GM21619 (cell line): Measurements from ENCODE around the gene ANKRD33B.
A peak's percentile ranks its signal among the peaks of the same experiment; 100 is the strongest.

Experiments used
- ATAC-seq: cut with Tn5 transposase; IDR thresholded peaks from one replicate; pipeline ENCODE4 v1.9.1; 2021; ENCODE audit not compliant: unreplicated experiment

ANKRD33B gene

DNA sequence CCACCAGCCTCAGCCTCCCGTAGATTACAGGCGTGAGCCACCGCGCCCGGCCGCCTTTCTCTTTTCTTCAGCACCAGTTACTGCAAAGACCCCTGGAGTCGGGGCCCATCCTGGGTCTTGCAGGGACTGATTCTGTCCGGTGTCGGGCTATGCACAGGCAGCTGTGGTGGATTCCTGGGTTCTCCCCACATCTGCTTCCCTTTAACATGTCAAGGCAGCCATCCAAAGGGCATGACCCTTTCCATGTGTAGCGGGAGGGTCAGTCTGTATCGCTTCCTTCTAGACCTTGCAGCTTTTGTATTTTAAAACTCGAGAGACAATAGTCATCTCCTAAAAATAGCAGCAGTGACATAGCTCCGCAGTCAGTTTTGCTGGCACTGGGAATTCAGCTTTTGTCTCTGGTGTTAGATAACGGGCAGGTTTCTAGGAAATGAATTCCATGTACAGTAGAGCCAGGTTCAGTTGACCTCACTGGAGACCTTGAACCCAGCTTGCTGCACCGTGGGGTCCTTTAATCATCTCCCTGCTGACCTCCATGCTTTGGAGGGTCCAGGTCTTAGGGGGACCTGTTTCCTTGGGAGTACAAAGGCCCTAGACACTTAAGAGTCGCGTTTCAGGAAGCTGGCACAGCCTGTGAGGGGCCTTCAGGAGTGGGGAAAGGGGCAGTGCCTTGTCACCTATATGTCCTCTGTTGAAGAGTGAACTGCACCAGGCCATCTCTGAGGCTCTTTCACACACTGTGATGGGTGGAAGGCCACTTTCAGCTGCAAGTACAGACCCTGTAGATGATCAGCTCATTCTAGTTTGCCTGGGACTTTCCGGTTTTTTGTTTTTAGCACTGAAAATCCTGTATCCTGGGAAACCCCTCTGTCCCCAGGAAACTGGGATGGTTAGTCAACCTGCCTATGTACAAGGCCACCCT lies 13.8 kb downstream of the ANKRD33B start:
- peak; percentile 55 for ATAC-seq

DNA sequence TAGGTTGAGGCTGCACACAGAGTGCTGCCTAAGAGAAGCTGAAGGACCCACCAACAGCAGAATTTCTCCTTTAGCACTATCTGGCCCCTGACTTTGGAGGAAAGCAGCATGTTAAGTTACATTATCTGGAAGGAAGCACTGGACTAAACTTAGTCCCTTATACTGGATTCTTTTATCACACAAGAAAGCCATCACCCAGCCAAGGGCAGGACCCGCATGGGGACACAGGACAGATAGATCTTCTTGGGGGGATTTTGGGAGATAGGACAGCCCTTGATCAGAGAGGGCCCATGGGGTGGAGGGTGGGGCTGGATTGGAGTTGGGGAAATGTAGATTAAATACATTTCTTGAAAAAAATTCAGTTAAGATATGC lies 14.4 kb downstream of the ANKRD33B start:
- no peak for ATAC-seq

DNA sequence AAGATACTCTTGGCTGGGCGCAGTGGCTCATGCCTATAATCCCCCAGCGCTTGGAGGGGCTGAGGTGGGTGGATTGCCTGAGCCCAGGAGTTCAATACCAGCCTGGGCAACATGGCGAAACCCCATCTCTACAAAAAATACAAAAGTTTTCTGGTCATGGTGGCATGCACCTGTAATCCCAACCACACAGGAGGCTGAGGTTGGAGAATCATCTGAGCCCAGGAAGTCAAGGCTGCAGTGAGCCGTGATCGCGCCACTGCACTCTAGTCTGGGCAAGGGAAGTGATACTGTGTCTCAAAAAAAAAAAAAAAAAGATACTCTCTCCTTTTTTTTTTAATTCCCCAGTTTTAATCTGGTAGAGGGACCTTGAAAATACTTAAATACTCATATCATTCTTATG lies 15.0 kb downstream of the ANKRD33B start:
- peak; percentile 51 for ATAC-seq

DNA sequence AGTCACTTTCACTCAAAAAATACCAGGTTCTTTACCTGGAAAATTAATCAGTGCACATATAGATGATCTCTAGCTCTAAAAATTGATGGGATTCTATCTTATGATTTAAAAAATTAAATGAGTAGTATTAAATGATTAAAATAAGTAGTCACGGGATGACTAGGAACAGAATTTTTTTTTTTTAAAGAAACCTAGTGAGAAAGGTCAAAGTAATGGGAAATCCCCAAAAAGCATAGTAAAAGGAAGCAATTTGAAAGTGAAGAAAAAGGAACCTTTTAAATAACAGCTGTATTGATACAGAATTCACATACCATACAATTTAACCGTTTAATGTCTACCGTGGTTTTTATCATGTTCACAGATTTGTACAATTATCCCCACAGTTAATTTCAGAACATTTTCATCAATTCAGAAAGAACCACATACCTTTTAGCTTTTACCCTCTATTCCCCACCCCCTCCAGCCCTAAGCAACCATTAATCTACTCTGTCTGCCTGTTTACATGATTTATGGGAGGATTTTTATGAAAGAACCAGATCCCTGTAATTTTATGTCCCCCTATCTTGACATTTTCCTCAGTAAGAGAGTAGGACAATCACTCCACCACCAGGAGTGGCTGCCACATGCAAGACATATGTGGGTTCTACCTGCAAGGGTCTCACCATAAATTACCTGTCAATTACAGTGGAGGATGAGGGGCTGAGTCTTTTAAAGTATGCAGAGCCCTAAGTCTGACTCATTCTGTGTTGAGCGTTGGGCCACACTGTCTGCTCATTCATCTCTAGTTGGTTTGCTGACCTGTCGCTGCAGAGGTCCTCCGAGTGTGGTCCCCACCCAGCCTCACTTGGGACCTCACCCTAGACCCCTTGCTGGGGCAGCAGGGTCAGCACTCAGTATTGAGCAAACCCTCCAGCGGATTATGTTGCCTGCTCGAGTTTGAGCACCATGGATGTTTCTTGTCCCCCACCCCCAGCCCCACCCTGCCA lies 16.0 kb downstream of the ANKRD33B start:
- ATAC-seq: peak; percentile 24

DNA sequence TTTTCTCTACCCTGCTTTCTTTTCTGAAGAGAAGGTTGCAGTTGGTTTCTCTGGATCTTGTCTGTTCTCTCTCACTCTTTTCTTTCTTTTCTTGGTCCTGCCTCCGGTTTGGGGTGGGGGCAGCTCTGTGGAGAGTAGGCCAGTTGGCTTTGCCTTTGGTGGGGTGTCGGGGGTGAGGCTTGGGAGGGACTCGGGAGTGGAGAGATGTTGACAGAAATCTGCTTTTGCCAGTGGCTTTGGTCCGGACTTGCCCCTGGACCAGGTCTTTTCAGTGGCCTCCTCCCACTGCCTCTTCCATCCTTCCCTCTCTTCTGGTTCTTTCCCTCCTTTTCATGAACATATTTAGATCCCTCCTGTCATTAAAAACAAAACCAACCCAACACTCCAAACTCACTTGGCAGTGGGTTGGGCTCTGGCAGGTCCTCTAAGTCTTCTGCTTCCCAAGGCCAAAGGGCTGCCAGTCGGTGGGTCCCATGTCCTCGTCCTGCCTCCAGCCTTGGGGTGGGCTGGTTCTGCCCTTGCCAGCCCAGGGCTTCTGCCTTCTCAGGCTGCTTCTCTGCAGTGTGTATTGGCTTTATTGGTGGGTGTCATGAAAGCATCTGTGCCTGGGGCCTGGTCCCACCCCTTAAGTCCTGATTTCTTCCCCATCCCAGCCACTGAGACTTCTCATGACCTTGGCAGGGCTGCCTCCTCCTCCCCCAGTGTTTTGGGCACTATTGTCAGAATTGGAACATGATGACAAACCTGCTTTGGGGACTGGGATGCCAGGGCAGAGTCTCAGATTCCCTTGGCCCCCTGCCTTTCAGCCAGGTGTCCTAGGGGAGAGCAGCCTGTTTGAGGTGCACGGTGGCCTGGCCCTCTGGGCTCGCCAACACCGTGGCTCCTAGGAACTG lies 16.9 kb downstream of the ANKRD33B start:
- ATAC-seq: no peak

DNA sequence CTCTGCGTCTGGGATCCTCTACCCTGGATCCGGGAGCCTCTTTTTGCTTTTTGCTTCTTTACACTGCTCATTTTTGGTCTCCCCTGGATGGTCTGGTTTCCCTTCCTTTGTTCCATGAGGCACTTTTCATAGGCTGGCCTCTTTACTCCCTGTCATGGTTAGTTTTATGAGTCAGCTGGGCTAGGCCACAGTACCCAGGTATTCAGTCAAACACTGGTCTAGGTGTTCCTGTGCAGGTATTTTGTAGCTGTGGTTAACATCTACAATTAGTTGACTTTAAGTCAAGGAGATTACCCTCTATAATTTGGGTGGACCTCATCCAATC lies 17.5 kb downstream of the ANKRD33B start:
- ATAC-seq: no peak

DNA sequence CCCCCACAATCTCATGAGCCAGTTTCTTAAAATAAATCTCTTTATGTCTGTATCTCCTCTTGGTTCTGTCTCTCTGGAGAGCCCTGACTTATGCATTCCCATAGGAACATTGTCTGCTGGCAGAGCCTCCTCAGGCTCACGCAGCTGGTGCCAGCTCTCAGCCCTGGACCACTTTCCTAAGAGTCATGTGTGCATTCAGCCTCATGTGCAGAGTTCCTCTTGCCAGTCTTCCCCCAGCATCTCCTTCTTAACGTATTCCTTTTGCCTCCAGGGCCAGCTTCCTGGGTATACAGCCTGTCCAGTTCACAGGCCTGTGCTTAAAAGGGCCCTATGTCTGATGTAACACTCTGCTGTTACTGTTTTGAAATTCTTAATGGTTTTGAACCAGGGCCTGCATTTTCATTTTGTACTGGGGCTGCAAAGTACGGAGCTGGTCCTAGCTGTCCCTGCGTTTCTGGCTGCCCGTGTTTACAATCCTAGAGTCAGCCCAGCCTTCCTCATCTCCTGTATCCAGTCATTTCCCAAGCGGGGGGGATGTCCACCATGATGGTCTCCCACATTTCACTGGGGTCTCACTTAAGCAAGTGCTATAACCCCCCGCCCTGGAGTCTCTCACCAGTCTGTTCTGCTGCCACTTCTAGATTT lies 18.1 kb downstream of the ANKRD33B start:
- no peak for ATAC-seq

DNA sequence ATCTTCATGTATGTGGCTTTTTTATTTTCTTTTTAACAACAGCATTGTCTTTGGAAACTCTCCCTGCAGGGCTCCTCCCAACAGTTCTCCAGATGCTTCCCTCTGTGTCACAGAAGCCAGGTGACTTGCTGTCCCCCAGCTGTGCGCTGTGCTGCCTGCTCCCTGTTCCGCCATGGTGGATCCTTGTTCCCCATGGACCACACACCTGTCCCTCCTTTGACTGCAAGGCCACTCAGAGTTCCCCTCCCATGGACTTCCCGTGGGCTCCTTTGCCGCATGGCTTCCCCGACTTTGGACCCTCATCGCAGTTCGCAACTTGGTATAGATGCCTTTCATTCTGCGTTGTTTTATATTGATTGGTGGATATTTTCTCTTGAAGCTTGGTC lies 18.6 kb downstream of the ANKRD33B start:
- ATAC-seq: no peak

DNA sequence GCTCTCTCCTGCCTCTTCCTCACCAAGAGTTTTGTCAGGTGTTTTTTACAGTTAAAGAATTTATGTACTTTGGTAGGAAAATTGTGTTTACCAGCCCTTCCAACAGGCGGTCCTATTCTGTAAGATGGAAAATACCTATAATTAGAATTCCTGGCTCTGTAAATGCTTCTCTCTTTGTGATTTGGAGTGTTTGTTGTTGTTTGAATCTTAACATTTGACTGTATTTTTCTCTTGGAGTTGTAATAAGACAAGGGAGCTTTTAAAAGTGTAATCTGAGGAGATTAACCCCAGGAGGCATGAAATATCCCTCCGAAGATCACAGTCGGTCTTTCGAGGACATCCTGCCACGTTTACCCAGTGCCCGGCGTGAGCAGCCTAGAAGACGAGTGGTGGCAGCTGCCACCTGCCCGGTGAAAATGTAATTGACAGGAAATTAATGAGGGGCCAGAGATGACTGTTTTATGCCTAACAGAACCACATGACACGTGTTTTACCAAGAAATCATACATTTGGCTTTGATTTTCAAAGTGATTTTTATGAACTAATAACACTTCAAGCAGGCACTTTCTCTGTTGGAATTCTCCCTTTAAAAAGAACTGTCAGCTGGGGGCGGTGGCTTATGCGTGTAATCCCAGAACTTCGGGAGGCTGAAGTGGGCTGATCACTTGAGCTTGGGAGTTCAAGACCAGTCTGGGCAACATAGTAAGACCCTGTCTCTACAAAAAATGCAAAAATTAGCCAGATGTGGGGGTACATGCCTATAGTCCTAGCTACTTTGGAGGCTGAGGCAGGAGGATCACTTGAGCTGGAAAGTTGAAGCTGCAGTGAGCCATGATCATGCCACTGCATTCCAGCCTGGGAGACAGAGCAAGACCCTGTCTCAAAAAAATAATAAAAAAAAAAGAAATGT lies 20.0 kb downstream of the ANKRD33B start:
- no peak for ATAC-seq

DNA sequence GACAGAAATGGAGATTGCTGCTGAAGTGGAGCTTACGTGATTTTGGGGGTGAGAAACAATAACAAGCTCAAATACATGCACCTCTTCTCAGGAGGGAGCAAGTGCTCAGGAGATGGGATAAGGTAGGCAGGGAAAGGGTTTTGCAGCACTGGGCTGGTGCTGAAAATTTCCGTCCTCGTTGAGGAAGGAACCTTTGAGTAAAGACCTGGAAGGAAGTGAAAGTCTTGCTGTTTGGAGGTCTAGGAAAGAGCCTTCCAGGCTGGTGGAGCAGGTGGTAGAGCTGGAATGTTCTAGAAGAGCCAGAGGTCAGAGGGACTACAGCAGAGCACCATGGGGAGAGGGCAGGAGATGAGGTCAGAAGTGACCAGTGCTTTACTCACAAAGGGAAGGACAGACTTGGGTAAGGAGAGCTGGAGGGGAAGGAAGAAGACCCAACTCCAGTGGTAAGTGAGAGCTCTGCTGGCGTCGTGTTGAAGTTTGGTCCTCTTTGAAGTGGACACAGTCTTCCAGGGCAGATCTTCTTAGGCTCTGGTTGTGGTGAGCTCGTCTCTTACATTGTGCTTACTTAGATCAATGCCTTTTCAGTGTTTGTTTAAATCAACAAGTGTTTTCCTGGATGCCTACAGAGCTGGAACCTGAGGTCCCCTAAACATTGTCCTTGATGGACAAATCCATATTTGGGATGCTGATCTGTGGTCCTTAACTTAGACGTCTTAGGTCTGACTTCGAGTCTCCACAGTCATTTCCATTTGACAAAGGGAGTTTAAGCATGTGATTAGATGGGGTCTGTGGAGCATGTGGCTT lies 21.0 kb downstream of the ANKRD33B start:
- no peak for ATAC-seq

DNA sequence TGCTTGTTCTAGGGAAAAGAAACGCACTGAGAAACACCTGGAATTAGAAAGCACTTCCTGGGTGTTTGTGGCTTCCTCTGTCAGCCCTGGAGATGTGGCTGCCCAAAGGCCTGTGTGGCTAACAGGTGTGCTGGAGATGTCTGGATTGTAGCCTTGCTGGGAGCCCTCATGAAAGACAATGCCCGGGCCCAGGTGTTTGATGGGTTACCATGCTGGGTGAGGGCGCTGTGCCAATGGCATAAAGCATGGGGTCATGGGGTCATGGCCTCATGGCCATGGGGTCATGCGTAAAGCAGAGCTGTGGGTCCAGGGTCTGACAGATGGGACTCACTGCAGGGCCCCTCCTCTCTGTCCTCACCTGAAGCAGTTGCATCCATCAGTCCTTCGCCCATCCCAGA lies 21.6 kb downstream of the ANKRD33B start:
- no peak for ATAC-seq

DNA sequence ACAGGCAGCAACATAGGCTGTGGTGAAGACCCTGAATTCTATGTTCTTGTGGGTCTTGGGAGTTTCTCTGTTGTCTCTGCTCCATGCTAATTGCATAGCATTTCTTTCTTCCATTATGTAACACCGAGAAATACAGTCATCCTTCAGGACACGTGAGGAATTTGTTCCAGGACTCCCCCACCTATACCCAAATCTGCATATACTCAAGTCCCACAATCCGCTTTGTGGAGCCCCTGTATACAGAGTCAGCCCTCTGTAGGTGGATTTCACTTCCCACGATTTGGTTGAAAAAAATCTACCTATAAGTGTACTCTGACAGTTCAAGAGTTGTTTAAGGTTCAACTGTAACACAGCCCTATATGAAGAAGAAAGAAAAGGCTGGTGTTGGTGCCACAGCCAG lies 22.1 kb downstream of the ANKRD33B start:
- no peak for ATAC-seq

DNA sequence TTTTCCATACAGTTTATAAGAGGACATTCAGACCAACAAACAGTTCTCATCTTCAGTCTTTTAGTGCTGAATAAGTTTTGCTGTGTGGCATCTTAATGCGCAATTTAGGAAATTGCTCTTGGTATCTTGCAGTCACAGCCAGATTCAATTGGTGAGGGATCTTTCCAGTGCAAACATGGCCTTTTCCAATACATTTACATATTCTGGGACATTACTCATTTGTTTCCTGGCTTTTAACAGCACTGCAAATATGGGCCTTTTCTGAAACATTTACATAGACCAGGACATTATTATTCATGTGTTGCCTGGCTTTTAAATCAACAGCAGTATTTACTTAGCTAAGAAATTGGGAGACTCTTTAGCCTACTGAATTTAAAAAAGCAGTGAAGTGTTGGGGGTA lies 22.7 kb downstream of the ANKRD33B start:
- no peak for ATAC-seq

DNA sequence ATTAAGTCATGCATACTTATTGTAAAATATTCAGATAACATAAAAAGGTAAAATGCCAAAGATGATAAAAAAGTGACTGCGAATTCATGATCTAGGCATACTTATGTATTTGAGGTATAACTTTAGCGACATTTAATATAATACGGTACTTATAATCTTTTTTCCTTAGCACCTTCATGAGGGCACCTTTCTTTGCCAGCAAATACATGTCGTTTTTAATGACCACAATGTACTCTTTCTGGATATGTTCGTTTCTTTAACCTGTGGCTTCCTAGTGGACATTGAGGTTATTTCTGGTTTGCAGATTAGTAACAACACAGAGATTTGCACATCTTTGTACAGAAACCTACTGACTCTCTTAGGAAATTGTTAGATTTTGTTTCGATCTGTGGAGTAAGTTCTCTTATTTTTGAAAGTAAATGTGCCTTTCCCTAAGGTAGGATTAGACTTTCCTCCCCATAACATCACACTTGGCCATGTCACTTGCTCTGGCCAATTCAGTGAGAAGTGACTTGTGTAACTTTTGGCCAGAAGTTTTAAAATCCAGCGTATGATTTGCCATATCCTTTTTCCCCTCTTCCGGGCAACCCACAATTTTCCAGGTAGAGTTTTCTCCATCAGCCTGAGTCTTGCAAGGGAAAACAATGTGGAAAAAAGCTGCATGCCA lies 24.4 kb downstream of the ANKRD33B start:
- no peak for ATAC-seq

DNA sequence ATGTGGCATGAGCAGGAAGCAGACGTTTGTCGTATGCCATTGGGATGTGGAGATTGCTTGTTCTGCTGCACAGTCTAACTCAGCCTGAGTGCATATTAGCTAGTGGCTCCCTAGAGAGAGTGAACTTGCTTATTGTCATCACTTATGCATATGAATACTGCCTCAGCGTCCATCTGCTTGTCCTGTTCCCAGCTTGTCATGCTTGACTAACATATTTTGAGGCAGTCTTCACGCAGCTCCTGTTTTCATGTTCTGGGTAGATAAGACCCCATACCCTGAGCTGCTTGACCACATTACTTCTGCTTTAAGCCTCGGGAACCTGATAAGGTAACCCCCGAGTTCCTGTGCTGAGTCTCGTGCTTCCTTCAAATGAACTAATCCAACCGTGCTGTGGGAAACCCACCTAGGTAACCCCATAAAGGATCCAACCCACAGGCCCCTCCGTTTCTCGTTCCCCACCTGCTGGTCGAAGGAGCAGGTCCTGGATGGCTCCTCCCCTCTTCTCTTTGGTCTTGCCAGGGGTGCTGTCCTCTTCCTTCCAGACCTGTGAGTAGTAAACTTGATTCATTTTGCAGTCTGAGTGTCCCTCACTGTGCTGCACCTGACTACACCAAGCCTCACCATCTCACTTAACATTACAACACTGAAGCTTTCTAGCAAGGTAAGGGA lies 25.0 kb downstream of the ANKRD33B start:
- ATAC-seq: no peak

DNA sequence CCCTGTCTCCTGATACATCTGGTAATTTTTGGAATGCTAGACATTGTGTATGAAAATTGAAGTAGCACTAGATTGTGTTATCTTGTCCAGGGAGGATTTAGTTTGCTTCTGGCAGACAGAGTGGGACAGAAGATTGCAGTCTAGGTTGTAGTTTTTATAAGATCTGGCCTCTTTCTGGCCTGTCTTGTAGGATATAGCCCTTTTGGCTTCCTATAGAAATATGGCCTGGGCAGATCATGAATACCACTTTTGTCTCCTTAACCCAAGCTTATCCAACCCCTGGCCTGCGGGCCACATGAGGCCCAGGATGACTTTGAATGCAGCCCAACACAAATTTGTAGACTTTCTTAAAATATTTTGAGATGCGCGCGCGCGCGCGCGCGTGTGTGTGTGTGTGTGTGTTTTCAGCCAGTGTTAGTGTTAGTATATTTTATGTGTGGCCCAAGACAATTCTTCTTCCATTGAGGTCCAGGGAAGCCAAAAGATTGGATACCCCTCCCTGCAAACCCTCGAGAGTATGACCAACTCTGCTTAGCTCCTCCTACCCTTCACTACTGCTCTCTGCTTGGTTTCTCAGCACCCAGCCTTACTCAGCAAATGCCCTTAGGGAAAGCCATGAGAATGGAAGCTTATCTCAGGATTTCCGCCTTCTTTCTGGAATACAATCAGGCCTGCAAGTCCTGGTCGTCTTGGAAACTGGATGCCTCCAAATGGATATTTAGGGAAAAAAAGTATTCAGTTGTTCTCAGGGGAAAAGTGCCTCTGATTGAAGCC lies 26.5 kb downstream of the ANKRD33B start:
- peak; percentile 35 for ATAC-seq

DNA sequence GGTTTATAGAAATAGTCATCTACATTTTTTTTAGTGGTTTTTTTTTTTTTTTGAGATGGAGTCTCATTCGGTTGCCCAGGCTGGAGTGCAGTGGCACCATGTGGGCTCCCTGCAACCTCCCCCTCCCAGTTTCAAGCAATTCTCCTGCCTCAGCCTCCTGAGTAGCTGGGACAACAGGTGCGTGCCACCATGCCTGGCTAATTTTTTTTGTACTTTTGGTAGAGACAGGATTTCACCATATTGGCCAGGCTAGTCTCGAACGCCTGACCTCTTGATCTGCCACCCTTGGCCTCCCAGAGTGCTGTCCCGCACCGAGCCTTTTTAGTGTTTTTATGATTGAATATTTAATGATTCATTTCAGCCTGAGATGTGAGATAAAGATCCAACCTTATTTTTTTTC lies 27.3 kb downstream of the ANKRD33B start:
- ATAC-seq: no peak
